H1 (cell line): Measurements from ENCODE around the gene KRTAP12-2. TPM values are rescaled to one million over a fixed set of nuclear protein-coding genes. Genes with fewer than 3 reads are reported as not detected.

ENCODE experiments used
- CTCF ChIA-PET: fragments of 300-600 bp; sonication (Branson Sonifier 250); formaldehyde crosslinking; loops from one replicate; lab custom pipeline; 2021; ENCODE audit not compliant: partially characterized antibody; lab: Charles Lee
- POLR2A ChIA-PET: fragments of 300-600 bp; sonication (Branson Sonifier 250); formaldehyde crosslinking; loops from one replicate; lab custom pipeline; 2021; ENCODE audit warnings: inconsistent platforms; ENCODE audit not compliant: partially characterized antibody; lab: Charles Lee
- DNase-seq, 2 experiments: peaks; one replicate each; pipeline versions ENCODE4 v3.0.0 to v3.0.0-alpha.2; 2010 to 2022; ENCODE audit warnings: low spot score in 2 of 2, low read depth in 1 of 2, mixed read lengths in 1 of 2
- FAIRE-seq: peaks from 2 replicates; lab custom pipeline; 2011; peaks lifted over from hg19 to GRCh38; lab: Jason Lieb, UNC
- H2AFZ ChIP-seq: 2 replicates; pipeline ENCODE4 v1.8.1; 2012; ENCODE audit warnings: low read length, inconsistent platforms
- H2AK5ac ChIP-seq: 2 replicates; pipeline ENCODE4 v1.6.1; 2013; ENCODE audit warnings: low read depth, low read length
- H2BK120ac ChIP-seq: replicated peaks from 2 replicates; pipeline ENCODE3; 2013; ENCODE audit warnings: low read depth, low read length, inconsistent platforms
- H2BK12ac ChIP-seq: 2 replicates; pipeline ENCODE4 v1.6.1; 2013; ENCODE audit warnings: low read depth, low read length
- H2BK15ac ChIP-seq: 2 replicates; pipeline ENCODE4 v1.6.1; 2013; ENCODE audit warnings: low read length
- H2BK20ac ChIP-seq: 2 replicates; pipeline ENCODE4 v1.6.1; 2013; ENCODE audit warnings: low read length
- H2BK5ac ChIP-seq: 2 replicates; pipeline ENCODE4 v1.6.1; 2013; ENCODE audit warnings: low read depth, low read length
- H3K14ac ChIP-seq: 2 replicates; pipeline ENCODE4 v1.6.1; 2013; ENCODE audit warnings: inconsistent platforms; ENCODE audit not compliant: insufficient read length
- H3K18ac ChIP-seq: 2 replicates; pipeline ENCODE4 v1.6.1; 2013; ENCODE audit warnings: low read length; ENCODE audit errors: extremely low read depth
- H3K23ac ChIP-seq: 2 replicates; pipeline ENCODE4 v1.6.1; 2013; ENCODE audit warnings: inconsistent platforms; ENCODE audit not compliant: insufficient read length
- H3K23me2 ChIP-seq: 2 replicates; pipeline ENCODE4 v1.6.1; 2013; ENCODE audit warnings: low read depth, low read length
- H3K27ac ChIP-seq: 2 replicates; pipeline ENCODE4 v1.6.1; 2011; ENCODE audit warnings: low read depth, low read length, inconsistent platforms
- H3K27me3 ChIP-seq, 4 experiments: replicated peaks in 1 of 4; 1 replicate in 1 of 4; 2 replicates in 3 of 4; pipeline versions ENCODE4 v1.6.1 to v1.8.1; 2011 to 2013; ENCODE audit warnings: low read length in 3 of 4, mild to moderate bottlenecking in 3 of 4, inconsistent platforms in 2 of 4, mixed read lengths in 2 of 4, moderate library complexity in 1 of 4; ENCODE audit not compliant: control insufficient read depth in 3 of 4, insufficient read depth in 3 of 4; ENCODE audit errors: extremely low read depth in 1 of 4
- H3K36me3 ChIP-seq, 4 experiments: 2 replicates each; pipeline versions ENCODE4 v1.6.1 to v1.8.1; 2011 to 2013; ENCODE audit warnings: mild to moderate bottlenecking in 4 of 4, low read length in 3 of 4, moderate library complexity in 2 of 4, control low read depth in 1 of 4, inconsistent platforms in 1 of 4; ENCODE audit not compliant: insufficient read depth in 4 of 4, control insufficient read depth in 2 of 4
- H3K4ac ChIP-seq: replicated peaks from 2 replicates; pipeline ENCODE3; 2013; ENCODE audit warnings: low read length, low read depth, mixed read lengths, inconsistent platforms; ENCODE audit not compliant: insufficient read length
- H3K4me1 ChIP-seq, 4 experiments: replicated peaks in 1 of 4; 1 replicate in 1 of 4; 2 replicates in 3 of 4; pipeline versions ENCODE4 v1.6.1 to v1.8.1; 2011 to 2013; ENCODE audit warnings: low read length in 3 of 4, inconsistent platforms in 2 of 4, mixed read lengths in 1 of 4; ENCODE audit not compliant: insufficient read depth in 4 of 4, control insufficient read depth in 3 of 4
- H3K4me2 ChIP-seq, 2 experiments: 2 replicates each; pipeline versions ENCODE4 v1.6.1 to v1.8.1; 2011 to 2013; ENCODE audit warnings: low read depth in 2 of 2, low read length in 2 of 2, control low read depth in 1 of 2, inconsistent platforms in 1 of 2, mild to moderate bottlenecking in 1 of 2; ENCODE audit not compliant: insufficient read depth in 1 of 2
- H3K4me3 ChIP-seq, 4 experiments: fragments of 200-600, 300-600 bp in 1 of 4; sonication (generic), shearing (Covaris generic), sonication (Bioruptor Twin) in 1 of 4; 2 replicates each; pipeline versions ENCODE4 v1.5.1 to v1.8.1; 2011 to 2016; ENCODE audit warnings: low read length in 4 of 4, low read depth in 3 of 4, control low read depth in 2 of 4, inconsistent platforms in 2 of 4, mild to moderate bottlenecking in 2 of 4, mixed read lengths in 1 of 4, moderate library complexity in 1 of 4; ENCODE audit not compliant: insufficient read depth in 2 of 4; ENCODE audit errors: extremely low read depth in 1 of 4
- H3K56ac ChIP-seq: replicated peaks from 2 replicates; pipeline ENCODE3; 2013; ENCODE audit warnings: low read depth, mild to moderate bottlenecking, mixed read lengths, low read length, inconsistent platforms; ENCODE audit not compliant: insufficient read length
- H3K79me1 ChIP-seq: 2 replicates; pipeline ENCODE4 v1.6.1; 2013; ENCODE audit warnings: low read depth, low read length, control low read depth
- H3K79me2 ChIP-seq, 2 experiments: 2 replicates each; pipeline versions ENCODE4 v1.6.1 to v1.8.1; 2012 to 2013; ENCODE audit warnings: low read length in 2 of 2, mild to moderate bottlenecking in 2 of 2, inconsistent platforms in 1 of 2; ENCODE audit not compliant: insufficient read depth in 2 of 2, control insufficient read depth in 1 of 2
- H3K9ac ChIP-seq, 4 experiments: replicated peaks in 1 of 4; 1 replicate in 1 of 4; 2 replicates in 3 of 4; pipeline versions ENCODE4 v1.6.1 to v1.8.1; 2011 to 2013; ENCODE audit warnings: low read depth in 3 of 4, low read length in 3 of 4, control low read depth in 2 of 4, mild to moderate bottlenecking in 2 of 4, moderate library complexity in 2 of 4, inconsistent platforms in 1 of 4; ENCODE audit errors: extremely low read depth in 1 of 4
- H3K9me3 ChIP-seq, 2 experiments: 2 replicates each; pipeline versions ENCODE4 v1.6.1 to v1.8.1; 2012 to 2013; ENCODE audit warnings: mild to moderate bottlenecking in 2 of 2, moderate library complexity in 2 of 2, control low read depth in 1 of 2, inconsistent platforms in 1 of 2, low read depth in 1 of 2, low read length in 1 of 2, mixed read lengths in 1 of 2; ENCODE audit not compliant: insufficient read depth in 2 of 2
- H4K20me1 ChIP-seq, 2 experiments: replicated peaks in 1 of 2; 2 replicates each; pipeline versions ENCODE3 to v1.8.1; 2011 to 2013; ENCODE audit warnings: inconsistent platforms in 2 of 2, low read length in 2 of 2, mild to moderate bottlenecking in 1 of 2; ENCODE audit not compliant: insufficient read depth in 2 of 2, control insufficient read depth in 1 of 2
- H4K5ac ChIP-seq: 2 replicates; pipeline ENCODE4 v1.6.1; 2013; ENCODE audit warnings: low read length, low read depth, mixed read lengths, inconsistent platforms; ENCODE audit not compliant: insufficient read length
- H4K8ac ChIP-seq: 2 replicates; pipeline ENCODE4 v1.8.0; 2013; ENCODE audit warnings: mild to moderate bottlenecking, moderate library complexity, low read length, inconsistent platforms; ENCODE audit not compliant: insufficient read depth; ENCODE audit errors: extremely low read depth
- H4K91ac ChIP-seq: replicated peaks from 2 replicates; pipeline ENCODE3; 2013; ENCODE audit warnings: low read length, mixed read lengths, inconsistent platforms; ENCODE audit not compliant: insufficient read length
- BACH1 ChIP-seq: IDR thresholded peaks from 2 replicates; pipeline ENCODE4 v1.6.1; 2012; ENCODE audit warnings: low read length, improper control_type of control experiment
- CHD1 ChIP-seq: IDR thresholded peaks from 2 replicates; pipeline ENCODE4 v1.6.1; 2012; ENCODE audit warnings: low read depth, low read length, improper control_type of control experiment
- CREB1 ChIP-seq: IDR thresholded peaks from 2 replicates; pipeline ENCODE4 v1.6.1; 2012; ENCODE audit warnings: inconsistent platforms
- CTBP2 ChIP-seq: IDR thresholded peaks from 2 replicates; pipeline ENCODE4 v1.7.0; 2011; ENCODE audit warnings: borderline replicate concordance, mild to moderate bottlenecking, moderate library complexity, mixed read lengths, low read length; ENCODE audit not compliant: insufficient read depth, insufficient read length
- E2F6 ChIP-seq: IDR thresholded peaks from 2 replicates; pipeline ENCODE4 v1.6.1; 2012; ENCODE audit warnings: inconsistent platforms
- GTF2F1 ChIP-seq: IDR thresholded peaks from 2 replicates; pipeline ENCODE4 v1.6.1; 2012; ENCODE audit warnings: low read depth, low read length, improper control_type of control experiment, borderline replicate concordance
- HDAC6 ChIP-seq: IDR thresholded peaks from one replicate; pipeline ENCODE4 v1.7.1; 2012; ENCODE audit warnings: low read depth, mild to moderate bottlenecking, inconsistent platforms, low read length, moderate library complexity
- JUN ChIP-seq: IDR thresholded peaks from 2 replicates; pipeline ENCODE4 v1.6.1; 2011; ENCODE audit warnings: low read depth, mild to moderate bottlenecking, improper control_type of control experiment, low read length
- JUND ChIP-seq: IDR thresholded peaks from 2 replicates; pipeline ENCODE4 v1.6.1; 2011; ENCODE audit warnings: mild to moderate bottlenecking, improper control_type of control experiment, low read length
- KDM1A ChIP-seq: fragments of 200-600, 300-600 bp; sonication (generic); IDR thresholded peaks from 2 replicates; pipeline ENCODE4 v1.7.1; 2016; ENCODE audit warnings: mild to moderate bottlenecking, low read length, borderline replicate concordance
- MAX ChIP-seq: IDR thresholded peaks from 2 replicates; pipeline ENCODE4 v1.6.1; 2012; ENCODE audit warnings: inconsistent platforms
- POLR2AphosphoS5 ChIP-seq: IDR thresholded peaks from 2 replicates; pipeline ENCODE4 v1.6.1; 2011; ENCODE audit warnings: low read depth, low read length
- SUZ12 ChIP-seq: fragments of 200-600 bp; sonication (generic); IDR thresholded peaks from 2 replicates; pipeline ENCODE4 v1.6.1; 2012; ENCODE audit warnings: mild to moderate bottlenecking, inconsistent platforms, low read length, moderate library complexity, mixed read lengths
- ZNF274 ChIP-seq: IDR thresholded peaks from 2 replicates; pipeline ENCODE4 v1.7.0; 2012; ENCODE audit warnings: low read length, borderline replicate concordance; ENCODE audit errors: extremely low read depth
- WGBS, 2 experiments: shearing (Covaris generic) in 1 of 2; methylation state at CpG; one replicate each; pipeline versions ENCODE4 v1.1.6 to v1.1.7; 2013 to 2015; ENCODE audit warnings: low lambda C conversion rate in 2 of 2, mixed read lengths in 2 of 2, inconsistent platforms in 1 of 2, low coverage in 1 of 2, missing lambda C conversion rate in 1 of 2; ENCODE audit not compliant: insufficient replicate concordance in 2 of 2, insufficient coverage in 1 of 2, insufficient read length in 1 of 2; ENCODE audit errors: extremely low coverage in 1 of 2, missing lambda C conversion rate in 1 of 2; 5-methylcytosine and 5-hydroxymethylcytosine counted together
- polyA plus RNA-seq, 7 experiments: library from polyadenylated mRNA; depleted of rRNA in 3 of 7; stranded (reverse) in 5 of 7; unstranded in 2 of 7; fragments of >200 nt in 5 of 7; fragments of 200-250 nt in 2 of 7; gene quantifications; 1 replicate in 5 of 7; 2 replicates in 1 of 7; 4 replicates in 1 of 7; pipeline versions ENCODE4 v1.2.1 to v1.2.3, GENCODE V29; 2011 to 2013; ENCODE audit warnings: missing spikeins in 2 of 7, mixed read lengths in 2 of 7
- total RNA-seq: library from RNA; stranded (reverse); fragmentation: NEBNext Ultra II Directional; extraction: Animal tissue kit (Norgen Biotek cat#: 25700); gene quantifications from 2 replicates; pipeline ENCODE4 v1.2.1, GENCODE V29; 2021

KRTAP12-2 gene
- total and polyA plus RNA-seq, 2 of the 8 experiments (the other 6 are each of a cell fraction or from before 2014, with no cell fraction given) = 0.50 TPM; not detected in 1

DNA sequence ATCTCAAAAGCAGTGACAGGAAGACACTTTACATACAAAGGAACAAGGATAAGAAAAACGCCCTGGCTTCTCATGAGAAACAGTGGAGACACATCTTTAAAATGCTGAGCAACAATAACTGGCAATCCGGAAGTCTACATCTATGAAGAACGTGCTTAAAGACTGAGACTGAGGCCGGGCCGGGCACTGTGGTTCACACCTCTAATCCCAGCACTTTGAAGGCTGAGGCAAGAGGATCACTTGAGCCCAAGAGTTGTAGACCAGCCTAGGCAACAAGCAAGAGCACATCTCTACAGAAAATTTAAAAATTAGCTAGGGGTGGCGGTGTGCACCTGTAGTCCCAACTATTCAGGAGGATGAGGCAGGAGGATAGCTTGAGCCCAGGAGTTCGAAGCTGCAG, 17.4 kb upstream of the KRTAP12-2 start:
- no peak overlapping the region for H3K4me3 ChIP-seq
- H3K9me3 ChIP-seq = no peaks in the 10 kb centered on the region
- no peaks in the 10 kb centered on the region for H3K79me1 ChIP-seq
- no peak overlapping the region for H3K4ac ChIP-seq
- no peak overlapping the region for H3K14ac ChIP-seq
- H2AK5ac ChIP-seq = no peak overlapping the region
- no peaks in the 10 kb centered on the region for H3K79me2 ChIP-seq
- FAIRE-seq (no peak), DNase-seq (no peak)
- peaks cover 5 to 11% (median 9%) of the 10 kb centered on the region in 4 experiments for H3K4me1 ChIP-seq
- no peak overlapping the region for H2AFZ ChIP-seq
- ChIA-PET POLR2A (no interaction called here), CTCF (no interaction called here)
- no peak overlapping the region for H3K4me2 ChIP-seq
- no peaks in the 10 kb centered on the region for H3K23me2 ChIP-seq
- no peak overlapping the region for H4K5ac ChIP-seq
- no peak overlapping the region for H3K56ac ChIP-seq
- 79% methylated on average over 7 of the region's 7 CpGs; no CpG with 5 or more reads in 1 of the 2 experiments for WGBS, 2 experiments
- no peak overlapping the region for H3K27ac ChIP-seq
- H2BK15ac ChIP-seq = no peak overlapping the region
- no peaks in the 10 kb centered on the region for H4K20me1 ChIP-seq
- H2BK20ac ChIP-seq = no peak overlapping the region
- no peak overlapping the region for H2BK5ac ChIP-seq
- H4K8ac ChIP-seq = no peak overlapping the region
- H3K27me3 ChIP-seq = no peaks in the 10 kb centered on the region
- no peak overlapping the region for H2BK120ac ChIP-seq
- no peak overlapping the region for H3K9ac ChIP-seq
- H3K23ac ChIP-seq = no peak overlapping the region
- H4K91ac ChIP-seq = no peak overlapping the region
- H3K18ac ChIP-seq = no peak overlapping the region
- H2BK12ac ChIP-seq = no peak overlapping the region
- H3K36me3 ChIP-seq = no peaks in the 10 kb centered on the region
- TF ChIP-seq CHD1 (no peak), JUN (no peak), JUND (no peak), SUZ12 (no peak), HDAC6 (no peak), CREB1 (no peak), E2F6 (no peak), BACH1 (no peak), MAX (no peak), KDM1A (no peak), CTBP2 (no peak), GTF2F1 (no peak), ZNF274 (no peak), POLR2AphosphoS5 (no peak)
